EH (cell line): ENCODE results near the gene USP24.
"Not testable (repeated sequence)": the region's sequence is repeated elsewhere in the genome, so short reads cannot be mapped to it uniquely, and the experiment has no call there.

Experiments used
- DNase-seq: peaks from one replicate; pipeline ENCODE4 v3.0.0-alpha.2; 2015; ENCODE audit warnings: low read depth

The USP24 gene

GRCh38 chr1:55199735-55200134 lies 15.4 kb downstream of the USP24 start:
- DNase-seq, result not testable (repeated sequence)

- DNase-seq, result no peak
These were observed 17.1 kb downstream of the USP24 start for GRCh38 chr1:55198044-55198443.

GRCh38 chr1:55197099-55197498 lies 18.1 kb downstream of the USP24 start:
- DNase-seq, result no peak

GRCh38 chr1:55196433-55197035 lies 18.6 kb downstream of the USP24 start:
- DNase-seq, result peak; percentile 52

- peak; percentile 44 for DNase-seq
These were observed 19.5 kb downstream of the USP24 start for GRCh38 chr1:55195521-55196233.

- DNase-seq, result no peak
These were observed 20.3 kb downstream of the USP24 start for GRCh38 chr1:55194851-55195250.

GRCh38 chr1:55192093-55192492 lies 23.1 kb downstream of the USP24 start:
- DNase-seq, result no peak

GRCh38 chr1:55191219-55191952 lies 23.8 kb downstream of the USP24 start:
- peak; percentile 18 for DNase-seq

GRCh38 chr1:55190109-55190508 lies 25.1 kb downstream of the USP24 start:
- DNase-seq, result no peak

GRCh38 chr1:55188909-55189308 lies 26.3 kb downstream of the USP24 start:
- DNase-seq, result no peak

- no peak for DNase-seq
These were observed 29.3 kb downstream of the USP24 start for GRCh38 chr1:55185832-55186231.

- DNase-seq, result no peak
These were observed 30.3 kb downstream of the USP24 start for GRCh38 chr1:55184859-55185258.

GRCh38 chr1:55181666-55182065 lies 33.5 kb downstream of the USP24 start:
- no peak for DNase-seq

- no peak for DNase-seq
These were observed 35.0 kb downstream of the USP24 start for GRCh38 chr1:55180075-55180670.

- peak; percentile 39 for DNase-seq
These were observed 35.9 kb downstream of the USP24 start for GRCh38 chr1:55179177-55179835.

GRCh38 chr1:55172687-55173086 lies 42.5 kb downstream of the USP24 start:
- no peak for DNase-seq

- peak; percentile 53 for DNase-seq
These were observed 42.9 kb downstream of the USP24 start for GRCh38 chr1:55172272-55172671.

- DNase-seq, result no peak
These were observed 43.5 kb downstream of the USP24 start for GRCh38 chr1:55171694-55172093.

- no peak for DNase-seq
These were observed 44.7 kb downstream of the USP24 start for GRCh38 chr1:55170426-55170825.

GRCh38 chr1:55169126-55169525 lies 46.0 kb downstream of the USP24 start:
- DNase-seq, result no peak

GRCh38 chr1:55168353-55168752 lies 46.8 kb downstream of the USP24 start:
- DNase-seq, result no peak

- no peak for DNase-seq
These were observed 47.8 kb downstream of the USP24 start for GRCh38 chr1:55167224-55167871.
